NCI-H524 (cell line): ENCODE measurements around the gene MEIG1.
"Not testable (repeated sequence)": the region's sequence is repeated elsewhere in the genome, so short reads cannot be mapped to it uniquely, and the experiment has no call there.

Experiments
- DNase-seq, 2 experiments: peaks; one replicate each; lab custom pipeline; 2025; lab: John Stamatoyannopoulos, UW

MEIG1 gene

GRCh38 chr10:14954934-14955333 lies 4.3 kb upstream of the MEIG1 start:
- DNase-seq: no peak

GRCh38 chr10:14958872-14959220 lies 342 bp upstream of the MEIG1 start:
- no peak for DNase-seq

- DNase-seq: no peak
Observed at GRCh38 chr10:14967897-14968296, 8.7 kb downstream of the MEIG1 start.

- DNase-seq: peak in 1 of 2 experiments; percentile 1
Observed at GRCh38 chr10:14971867-14972448, 12.8 kb downstream of the MEIG1 start.

GRCh38 chr10:14974153-14974998 lies 15.2 kb downstream of the MEIG1 start:
- DNase-seq: not testable (repeated sequence)

GRCh38 chr10:14975672-14976273 lies 16.6 kb downstream of the MEIG1 start:
- DNase-seq: no peak

- no peak for DNase-seq
Observed at GRCh38 chr10:14982744-14983143, 23.6 kb downstream of the MEIG1 start.

GRCh38 chr10:14989552-14989951 lies 30.4 kb downstream of the MEIG1 start:
- not testable (repeated sequence) for DNase-seq

GRCh38 chr10:14991035-14991749 lies 32.0 kb downstream of the MEIG1 start:
- peak in 1 of 2 experiments; percentile 39 for DNase-seq

GRCh38 chr10:14992336-14992735 lies 33.1 kb downstream of the MEIG1 start:
- DNase-seq: not testable (repeated sequence)

GRCh38 chr10:14993500-14994455 lies 34.6 kb downstream of the MEIG1 start:
- DNase-seq: not testable (repeated sequence)

GRCh38 chr10:14995964-14996565 lies 36.9 kb downstream of the MEIG1 start:
- no peak for DNase-seq

- DNase-seq: not testable (repeated sequence)
Observed at GRCh38 chr10:15013530-15013929, 54.3 kb downstream of the MEIG1 start.

GRCh38 chr10:15015451-15015850 lies 56.3 kb downstream of the MEIG1 start:
- DNase-seq: no peak

GRCh38 chr10:15020966-15021365 lies 61.8 kb downstream of the MEIG1 start:
- not testable (repeated sequence) for DNase-seq
